Coronary artery (tissue), 2 donors: ENCODE results near the gene MRPS9.

ENCODE experiments used
- DNase-seq: peaks from one replicate; pipeline ENCODE4 v3.0.0-alpha.2; 2017; ENCODE audit warnings: low spot score
- H3K27ac ChIP-seq, 2 donors: fragments of 200-600 bp; sonication (generic); one replicate each; pipeline ENCODE4 v1.5.1; 2016 to 2019
- H3K4me3 ChIP-seq: fragments of 200-600 bp; sonication (generic); 2 replicates; pipeline ENCODE4 v1.5.1; 2016; ENCODE audit warnings: mild to moderate bottlenecking, moderate library complexity
- TF ChIP-seq, protein P1 (sequence below): fragments of 200-600 bp; sonication (generic); IDR thresholded peaks from one replicate; pipeline ENCODE4 v1.5.1; 2019; ENCODE audit warnings: antibody characterized with exemption

MRPS9 gene

DNA sequence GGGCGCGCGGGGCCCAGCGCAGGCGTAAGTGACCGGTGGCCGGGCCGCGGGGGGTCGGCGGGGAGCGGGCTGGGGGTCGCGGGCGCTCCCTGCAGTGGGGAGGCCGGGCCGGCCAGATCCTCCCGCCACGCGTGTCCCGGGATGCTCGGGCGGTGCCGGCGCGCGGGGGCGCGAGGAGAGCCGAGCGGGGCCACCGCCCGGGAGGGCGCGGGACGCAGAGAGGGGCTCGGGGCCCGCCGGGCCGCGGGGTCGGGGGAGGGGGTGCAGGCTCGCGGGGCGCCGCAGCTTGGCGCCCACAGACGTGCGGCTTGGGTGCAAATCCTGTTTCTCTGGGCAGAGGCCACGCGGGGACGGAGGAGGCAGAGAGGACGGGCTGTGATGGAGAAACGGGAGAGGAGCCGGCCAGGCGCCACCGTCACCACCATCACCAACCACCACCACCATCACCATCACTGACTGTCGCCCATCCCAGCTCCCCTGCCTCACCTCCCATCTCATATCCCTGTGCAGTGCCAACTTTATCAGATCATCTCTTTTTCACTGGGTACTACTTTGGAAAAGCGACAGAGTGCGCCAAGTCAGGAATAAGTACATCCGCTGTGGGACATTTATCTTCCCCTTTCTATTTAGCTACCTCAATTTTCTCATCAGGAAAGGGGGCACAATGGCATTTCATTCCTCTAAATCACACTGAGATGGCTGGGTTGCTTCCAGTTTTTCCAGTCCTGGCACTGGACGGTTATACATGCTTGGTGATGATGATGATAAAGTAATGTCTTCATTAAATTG, 106.5 kb downstream of the MRPS9 start:
- H3K27ac ChIP-seq = no peak overlapping the region
- H3K4me3 ChIP-seq = peak overlapping the region; percentile 66
- DNase-seq = no peak
- TF ChIP-seq, protein P1, sequence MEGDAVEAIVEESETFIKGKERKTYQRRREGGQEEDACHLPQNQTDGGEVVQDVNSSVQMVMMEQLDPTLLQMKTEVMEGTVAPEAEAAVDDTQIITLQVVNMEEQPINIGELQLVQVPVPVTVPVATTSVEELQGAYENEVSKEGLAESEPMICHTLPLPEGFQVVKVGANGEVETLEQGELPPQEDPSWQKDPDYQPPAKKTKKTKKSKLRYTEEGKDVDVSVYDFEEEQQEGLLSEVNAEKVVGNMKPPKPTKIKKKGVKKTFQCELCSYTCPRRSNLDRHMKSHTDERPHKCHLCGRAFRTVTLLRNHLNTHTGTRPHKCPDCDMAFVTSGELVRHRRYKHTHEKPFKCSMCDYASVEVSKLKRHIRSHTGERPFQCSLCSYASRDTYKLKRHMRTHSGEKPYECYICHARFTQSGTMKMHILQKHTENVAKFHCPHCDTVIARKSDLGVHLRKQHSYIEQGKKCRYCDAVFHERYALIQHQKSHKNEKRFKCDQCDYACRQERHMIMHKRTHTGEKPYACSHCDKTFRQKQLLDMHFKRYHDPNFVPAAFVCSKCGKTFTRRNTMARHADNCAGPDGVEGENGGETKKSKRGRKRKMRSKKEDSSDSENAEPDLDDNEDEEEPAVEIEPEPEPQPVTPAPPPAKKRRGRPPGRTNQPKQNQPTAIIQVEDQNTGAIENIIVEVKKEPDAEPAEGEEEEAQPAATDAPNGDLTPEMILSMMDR = no peak

DNA sequence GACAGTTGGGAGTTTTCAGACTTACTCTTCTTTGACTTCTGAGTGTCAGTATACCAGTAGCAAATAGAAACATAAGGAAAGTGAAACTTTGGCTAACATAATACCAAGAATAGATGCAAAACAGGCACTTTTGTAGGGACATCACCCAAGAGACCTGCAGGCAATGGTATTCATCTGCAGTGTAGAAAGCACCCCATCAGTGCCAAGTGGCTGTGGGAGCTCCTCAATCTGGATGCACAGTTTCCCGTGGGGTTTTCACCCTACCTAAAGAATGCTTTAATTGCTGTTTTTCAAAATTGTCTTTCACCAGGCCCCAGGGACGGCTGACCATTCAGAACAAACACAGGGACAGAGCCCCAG, 107.1 kb downstream of the MRPS9 start:
- Histone ChIP-seq H3K27ac (no peak overlapping the region), H3K4me3 (no peak overlapping the region)
- TF ChIP-seq, protein P1 = no peak
- DNase-seq = no peak

DNA sequence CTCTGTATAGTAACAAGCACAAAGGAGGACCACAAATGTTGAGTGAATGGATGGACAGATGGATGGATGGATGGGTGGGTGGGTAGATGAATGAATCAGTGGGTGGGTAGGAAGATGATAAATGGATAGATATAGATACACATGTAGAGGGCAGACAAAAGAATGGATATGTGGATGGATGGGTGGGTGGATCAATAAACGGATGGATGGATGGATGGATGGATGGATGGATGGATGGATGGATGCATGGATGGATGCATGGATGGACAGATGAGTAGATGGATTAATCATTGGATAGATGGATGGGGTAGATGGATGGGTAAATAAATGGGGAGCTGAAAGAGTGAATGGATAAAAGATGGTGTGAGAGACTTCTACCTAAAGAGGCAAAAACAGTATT, 111.4 kb downstream of the MRPS9 start:
- Histone ChIP-seq H3K27ac (no peak overlapping the region), H3K4me3 (no peak overlapping the region)
- TF ChIP-seq, protein P1 = no peak
- DNase-seq = no peak
